Transverse colon (tissue), 4 donors: ENCODE results near the gene LAMP2. TPM values are rescaled to one million over a fixed set of nuclear protein-coding genes. Genes with fewer than 3 reads are reported as not detected.

Experiments
- DNase-seq: peaks from one replicate; pipeline ENCODE4 v3.0.0-alpha.2; 2019
- H3K27ac ChIP-seq, 4 donors: fragments of 200-600 bp; sonication (generic); 2 replicates each; pipeline ENCODE4 v1.5.1; 2016 to 2018; ENCODE audit warnings: inconsistent platforms in 4 of 4
- H3K27me3 ChIP-seq: fragments of 200-600 bp; sonication (generic); 2 replicates; pipeline ENCODE4 v1.5.1; 2017; ENCODE audit warnings: inconsistent platforms
- H3K36me3 ChIP-seq, 4 donors: fragments of 200-600 bp; sonication (generic); 2 replicates each; pipeline ENCODE4 v1.5.1; 2017 to 2019; ENCODE audit warnings: inconsistent platforms in 4 of 4
- H3K4me1 ChIP-seq, 4 donors: fragments of 200-600 bp; sonication (generic); 2 replicates each; pipeline ENCODE4 v1.5.1; 2017 to 2020; ENCODE audit warnings: inconsistent platforms in 4 of 4
- H3K4me3 ChIP-seq, 4 donors: fragments of 200-600 bp; sonication (generic); 1 replicate in 1 of 4; 2 replicates in 3 of 4; pipeline versions ENCODE4 v1.5.1 to v1.6.1; 2017 to 2019; ENCODE audit warnings: inconsistent platforms in 4 of 4
- H3K9me3 ChIP-seq, 2 donors: fragments of 200-600 bp; sonication (generic); 2 replicates each; pipeline ENCODE4 v1.5.1; 2017 to 2019; ENCODE audit warnings: inconsistent platforms in 2 of 2
- EP300 ChIP-seq: sonication (generic); formaldehyde crosslinking; IDR thresholded peaks from one replicate; pipeline ENCODE4 v1.6.1; 2017; ENCODE audit warnings: antibody characterized with exemption, low read depth
- POLR2A ChIP-seq: fragments of 450-650 bp; IDR thresholded peaks from one replicate; pipeline ENCODE4 v1.6.1; 2016; ENCODE audit warnings: antibody characterized with exemption, mild to moderate bottlenecking, moderate library complexity
- POLR2AphosphoS5 ChIP-seq, 3 donors: sonication (generic); formaldehyde crosslinking; IDR thresholded peaks; one replicate each; pipeline ENCODE4 v1.6.1; 2016; ENCODE audit warnings: antibody characterized with exemption in 3 of 3
- WGBS, 2 donors: methylation state at CpG; one replicate each; pipeline ENCODE4 v1.1.5; 2018; ENCODE audit warnings: low coverage in 1 of 2; 5-methylcytosine and 5-hydroxymethylcytosine counted together
- in situ Hi-C, 4 donors: fragments of 200-750 bp; cut with MboI; loops; one replicate each; pipeline versions ENCODE4 v1.15.0 to v1.15.1; 2017; ENCODE audit warnings: low sequenced_read_pairs in 3 of 4, low pct_ligation_motif_present in 1 of 4, low pct_unique_long_range_greater_than_20kb in 1 of 4
- intact Hi-C: fragments of 100-400 bp; cut with DNase I; formaldehyde crosslinking; loops from one replicate; pipeline ENCODE4 v1.15.1; 2023; ENCODE audit warnings: low total_unique reads
- total RNA-seq, 4 donors: library from RNA; depleted of rRNA; stranded (reverse); fragments of >200 nt; gene quantifications; one replicate each; pipeline ENCODE4 v1.1.0, GENCODE V29; 2016
- TF ChIP-seq, protein P1 (sequence below), 5 experiments: fragments of 200-600 bp in 3 of 5; fragments of 450-650 bp in 2 of 5; sonication (generic) in 3 of 5; IDR thresholded peaks; 1 replicate in 2 of 5; 2 replicates in 3 of 5; pipeline ENCODE4 v1.5.1; 2016 to 2017; ENCODE audit warnings: antibody characterized with exemption in 5 of 5, inconsistent platforms in 3 of 5, mild to moderate bottlenecking in 2 of 5, moderate library complexity in 1 of 5

LAMP2 gene
- total RNA-seq, 4 donors from 2014 or later: 44.6 to 93.8 (median 66.0) TPM

DNA sequence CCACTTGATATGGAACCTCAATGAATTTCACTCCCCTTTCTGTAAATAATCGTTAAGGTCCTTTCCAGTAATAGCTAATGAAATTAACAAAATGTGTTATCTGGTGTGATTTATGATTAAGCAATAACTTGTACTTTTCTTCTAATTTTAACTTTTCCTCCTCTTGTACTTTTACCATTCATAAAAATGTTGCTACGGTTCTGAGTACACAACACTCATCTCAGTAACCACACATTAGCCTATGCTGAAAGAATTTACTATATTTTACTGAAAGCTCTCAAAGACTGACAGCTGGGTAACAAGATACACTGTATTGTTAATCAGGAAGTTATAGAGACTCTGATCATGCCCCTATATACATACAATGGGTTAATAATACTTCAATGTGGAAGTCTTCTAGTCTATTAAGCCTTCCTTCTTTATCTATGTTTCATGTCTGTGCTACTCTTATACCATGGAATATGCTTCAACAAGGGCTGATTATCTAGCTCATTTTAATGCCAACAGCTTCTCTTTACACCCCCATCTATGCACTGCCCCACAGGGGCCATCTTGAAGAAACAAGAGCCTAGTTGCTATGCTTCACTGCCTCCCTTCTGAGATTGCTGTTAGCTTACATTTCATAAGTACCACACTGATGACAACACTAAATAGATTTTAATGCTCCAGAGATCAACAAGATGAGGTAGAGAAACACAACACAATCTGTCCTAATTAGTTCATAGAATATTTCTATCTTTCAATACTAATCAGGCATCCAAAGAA lies 39.1 kb downstream of the LAMP2 start:
- WGBS, 2 donors: 59 to 75% methylated on average over 2 of the region's 2 CpGs
- H3K4me3 ChIP-seq: no peak overlapping the region
- TF ChIP-seq, protein P1, sequence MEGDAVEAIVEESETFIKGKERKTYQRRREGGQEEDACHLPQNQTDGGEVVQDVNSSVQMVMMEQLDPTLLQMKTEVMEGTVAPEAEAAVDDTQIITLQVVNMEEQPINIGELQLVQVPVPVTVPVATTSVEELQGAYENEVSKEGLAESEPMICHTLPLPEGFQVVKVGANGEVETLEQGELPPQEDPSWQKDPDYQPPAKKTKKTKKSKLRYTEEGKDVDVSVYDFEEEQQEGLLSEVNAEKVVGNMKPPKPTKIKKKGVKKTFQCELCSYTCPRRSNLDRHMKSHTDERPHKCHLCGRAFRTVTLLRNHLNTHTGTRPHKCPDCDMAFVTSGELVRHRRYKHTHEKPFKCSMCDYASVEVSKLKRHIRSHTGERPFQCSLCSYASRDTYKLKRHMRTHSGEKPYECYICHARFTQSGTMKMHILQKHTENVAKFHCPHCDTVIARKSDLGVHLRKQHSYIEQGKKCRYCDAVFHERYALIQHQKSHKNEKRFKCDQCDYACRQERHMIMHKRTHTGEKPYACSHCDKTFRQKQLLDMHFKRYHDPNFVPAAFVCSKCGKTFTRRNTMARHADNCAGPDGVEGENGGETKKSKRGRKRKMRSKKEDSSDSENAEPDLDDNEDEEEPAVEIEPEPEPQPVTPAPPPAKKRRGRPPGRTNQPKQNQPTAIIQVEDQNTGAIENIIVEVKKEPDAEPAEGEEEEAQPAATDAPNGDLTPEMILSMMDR (IDR thresholded peaks at IDR 0.05): no peak
- no peak for TF ChIP-seq POLR2A
- no peak for TF ChIP-seq POLR2AphosphoS5 (IDR thresholded peaks at IDR 0.05)
- no peak for TF ChIP-seq EP300
- no peaks in the 10 kb centered on the region for H3K36me3 ChIP-seq
- H3K4me1 ChIP-seq: peaks cover 0 to 6% (median 0%) of the 10 kb centered on the region in 4 donors
- H3K9me3 ChIP-seq: no peaks in the 10 kb centered on the region
- intact Hi-C loops (no loop called here), in situ Hi-C loops (no loop called here)
- no peak overlapping the region for H3K27ac ChIP-seq
- DNase-seq: no peak
- H3K27me3 ChIP-seq: no peaks in the 10 kb centered on the region

DNA sequence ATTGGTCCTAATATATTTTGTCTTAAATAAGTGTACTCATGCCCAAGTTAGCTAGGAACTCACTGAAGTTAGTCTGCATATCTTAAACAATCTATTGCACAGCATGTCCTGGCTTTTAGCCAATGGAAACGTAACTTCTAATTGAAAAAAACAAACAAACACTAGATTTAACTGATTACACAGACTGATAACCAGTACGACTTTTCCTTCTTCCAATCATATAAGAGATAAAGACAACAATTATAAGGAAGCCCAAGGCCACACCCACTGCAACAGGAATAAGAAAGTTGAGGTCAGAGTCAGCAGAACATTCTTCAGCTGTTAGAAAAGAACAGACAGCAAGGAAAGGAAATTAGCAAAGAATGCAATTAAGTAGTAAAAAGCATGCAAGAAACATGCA lies 40.8 kb downstream of the LAMP2 start:
- DNase-seq: no peak
- no peak for TF ChIP-seq EP300
- H3K4me1 ChIP-seq: peaks cover 0 to 6% (median 0%) of the 10 kb centered on the region in 4 donors
- no peaks in the 10 kb centered on the region for H3K27me3 ChIP-seq
- no peaks in the 10 kb centered on the region for H3K9me3 ChIP-seq
- no peak overlapping the region for H3K27ac ChIP-seq
- H3K4me3 ChIP-seq: no peak overlapping the region
- 7 to 67% methylated on average over 1 to 2 of the region's 2 CpGs for WGBS, 2 donors
- in situ Hi-C loops (no loop called here), intact Hi-C loops (no loop called here)
- H3K36me3 ChIP-seq: no peaks in the 10 kb centered on the region

DNA sequence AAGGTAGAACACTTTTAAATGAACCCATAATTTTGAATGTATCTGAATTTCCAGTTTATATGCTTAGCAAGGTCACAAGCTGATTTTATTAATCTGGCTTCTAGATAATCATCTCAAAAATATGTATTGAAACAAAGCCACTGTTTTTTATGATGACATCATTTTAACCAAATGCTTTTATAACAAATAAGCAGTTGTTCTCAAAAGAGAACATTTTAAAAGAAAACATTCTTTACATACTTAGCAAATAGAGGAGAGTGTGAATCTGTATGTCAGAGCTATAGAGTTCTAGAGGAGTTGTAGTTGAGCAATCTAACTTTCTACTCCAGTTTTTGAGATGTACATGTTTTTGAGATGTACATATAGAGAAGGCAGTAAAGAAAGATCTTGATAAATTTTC lies 42.5 kb downstream of the LAMP2 start:
- intact Hi-C loops: no loop called here
- no peaks in the 10 kb centered on the region for H3K27me3 ChIP-seq
- in situ Hi-C loops: no loop called here
- peaks cover 0 to 6% (median 0%) of the 10 kb centered on the region in 4 donors for H3K4me1 ChIP-seq
- no peak overlapping the region for H3K27ac ChIP-seq
- no peak overlapping the region for H3K4me3 ChIP-seq
- DNase-seq: no peak
- TF ChIP-seq EP300: no peak
- TF ChIP-seq, protein P1 (IDR thresholded peaks at IDR 0.05): no peak
- TF ChIP-seq POLR2AphosphoS5 (IDR thresholded peaks at IDR 0.05): no peak
- no peak for TF ChIP-seq POLR2A
- H3K9me3 ChIP-seq: no peaks in the 10 kb centered on the region
- H3K36me3 ChIP-seq: no peaks in the 10 kb centered on the region

DNA sequence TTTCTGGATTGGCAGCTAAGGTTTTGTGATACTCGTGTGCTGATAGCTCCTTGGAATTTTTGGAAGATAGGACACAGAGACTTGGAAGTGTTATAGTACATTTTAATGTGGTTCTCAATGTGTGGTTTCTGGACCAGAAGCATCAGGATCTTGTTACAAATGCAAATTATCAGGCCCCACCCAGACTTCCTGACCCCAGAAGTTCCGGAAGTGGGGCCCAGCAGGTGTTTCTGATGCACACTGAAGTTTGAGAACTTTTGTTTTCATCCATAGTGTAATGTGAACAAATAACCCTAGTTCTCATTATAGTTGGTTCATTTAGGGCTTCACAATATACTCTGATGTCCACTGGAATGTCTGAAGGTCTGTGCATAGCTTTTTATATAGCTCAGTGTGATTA lies 49.6 kb downstream of the LAMP2 start:
- TF ChIP-seq POLR2AphosphoS5 (IDR thresholded peaks at IDR 0.05) (no peak), POLR2A (no peak), EP300 (no peak)
- TF ChIP-seq, protein P1 (IDR thresholded peaks at IDR 0.05): no peak
- no peaks in the 10 kb centered on the region for H3K27me3 ChIP-seq
- 65% methylated on average over 2 of the region's 2 CpGs; no CpG with 5 or more reads in 1 of the 2 donors for WGBS, 2 donors
- H3K4me1 ChIP-seq: no peaks in the 10 kb centered on the region
- in situ Hi-C loops: no loop called here
- H3K27ac ChIP-seq: no peak overlapping the region
- H3K36me3 ChIP-seq: no peaks in the 10 kb centered on the region
- DNase-seq: peak; percentile 10
- H3K9me3 ChIP-seq: no peaks in the 10 kb centered on the region
- no peak overlapping the region for H3K4me3 ChIP-seq
- intact Hi-C loops: no loop called here

DNA sequence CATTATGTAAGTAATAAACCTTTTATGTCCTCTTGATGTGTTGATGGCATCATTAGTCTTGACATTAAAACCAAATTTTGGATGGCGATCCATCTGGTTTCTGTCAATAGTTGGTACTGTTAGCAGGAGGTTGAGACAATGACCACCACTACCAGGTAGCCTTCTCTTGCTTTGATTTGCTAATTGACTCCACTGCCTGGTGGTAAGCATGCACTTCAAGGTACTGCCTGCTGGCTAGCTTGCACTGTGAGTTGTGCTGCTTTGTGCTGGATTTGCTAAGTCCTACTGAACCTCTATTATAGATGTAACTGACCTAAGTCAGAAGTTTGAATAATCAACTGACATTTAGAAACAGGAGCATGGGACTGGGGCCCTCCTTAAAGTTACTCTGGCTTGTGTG lies 60.9 kb downstream of the LAMP2 start:
- Histone ChIP-seq H3K27me3 (no peaks in the 10 kb centered on the region), H3K9me3 (no peaks in the 10 kb centered on the region), H3K4me1 (no peaks in the 10 kb centered on the region), H3K4me3 (no peak overlapping the region), H3K27ac (no peak overlapping the region), H3K36me3 (no peaks in the 10 kb centered on the region)
- in situ Hi-C loops: no loop called here
- WGBS, 2 donors: 90% methylated on average over 1 of the region's 1 CpG; no CpG with 5 or more reads in 1 of the 2 donors
- intact Hi-C loops: no loop called here
- no peak for TF ChIP-seq EP300
- TF ChIP-seq, protein P1 (IDR thresholded peaks at IDR 0.05): no peak
- no peak for TF ChIP-seq POLR2A
- TF ChIP-seq POLR2AphosphoS5 (IDR thresholded peaks at IDR 0.05): no peak
- no peak for DNase-seq
